ENCODE results near the gene CELSR1. TPM values are rescaled to one million over a fixed set of nuclear protein-coding genes. Genes with fewer than 3 reads are reported as not detected.

Gene CELSR1
- total and polyA plus RNA-seq, 8 donors = 24.6 to 59.8 (median 33.3) TPM

GRCh38 chr22:46388647-46389046 is 148.8 kb downstream of the CELSR1 start:
- peaks cover 0 to 7% of the 10 kb centered on the region in 2 donors for H3K36me3 ChIP-seq
- H3K9me3 ChIP-seq = no peaks in the 10 kb centered on the region
- no peaks in the 10 kb centered on the region for H3K27me3 ChIP-seq
- no peaks in the 10 kb centered on the region for H3K4me1 ChIP-seq
- TF ChIP-seq, protein P1, sequence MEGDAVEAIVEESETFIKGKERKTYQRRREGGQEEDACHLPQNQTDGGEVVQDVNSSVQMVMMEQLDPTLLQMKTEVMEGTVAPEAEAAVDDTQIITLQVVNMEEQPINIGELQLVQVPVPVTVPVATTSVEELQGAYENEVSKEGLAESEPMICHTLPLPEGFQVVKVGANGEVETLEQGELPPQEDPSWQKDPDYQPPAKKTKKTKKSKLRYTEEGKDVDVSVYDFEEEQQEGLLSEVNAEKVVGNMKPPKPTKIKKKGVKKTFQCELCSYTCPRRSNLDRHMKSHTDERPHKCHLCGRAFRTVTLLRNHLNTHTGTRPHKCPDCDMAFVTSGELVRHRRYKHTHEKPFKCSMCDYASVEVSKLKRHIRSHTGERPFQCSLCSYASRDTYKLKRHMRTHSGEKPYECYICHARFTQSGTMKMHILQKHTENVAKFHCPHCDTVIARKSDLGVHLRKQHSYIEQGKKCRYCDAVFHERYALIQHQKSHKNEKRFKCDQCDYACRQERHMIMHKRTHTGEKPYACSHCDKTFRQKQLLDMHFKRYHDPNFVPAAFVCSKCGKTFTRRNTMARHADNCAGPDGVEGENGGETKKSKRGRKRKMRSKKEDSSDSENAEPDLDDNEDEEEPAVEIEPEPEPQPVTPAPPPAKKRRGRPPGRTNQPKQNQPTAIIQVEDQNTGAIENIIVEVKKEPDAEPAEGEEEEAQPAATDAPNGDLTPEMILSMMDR (IDR thresholded peaks at IDR 0.05) = no peak
- no peak overlapping the region for H3K4me3 ChIP-seq
- ATAC-seq = no peak
- DNase-seq = peak in 1 of 4 donors; percentile 38
- intact Hi-C loops (cut with DNase I) = no loop called here
- no peak overlapping the region for H3K27ac ChIP-seq

DNA sequence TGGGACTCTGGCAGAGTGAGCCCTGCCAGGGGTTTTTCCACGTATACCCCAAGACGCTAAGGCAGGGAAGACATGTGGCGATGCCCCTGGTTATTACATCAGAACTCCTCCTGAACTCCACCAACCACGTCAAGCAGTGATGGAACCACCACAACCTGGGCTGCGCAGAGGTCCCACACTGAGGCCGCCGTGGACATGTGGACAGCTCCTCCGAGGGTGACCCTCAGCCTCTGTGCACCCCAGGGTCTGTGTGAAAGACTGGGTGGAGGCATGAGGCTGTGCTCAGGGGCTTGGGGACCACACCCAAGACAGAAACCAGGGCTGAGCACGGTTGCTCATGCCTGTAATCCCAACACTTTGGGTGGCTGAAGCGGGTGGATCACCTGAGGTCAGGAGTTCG is 149.7 kb downstream of the CELSR1 start:
- Histone ChIP-seq H3K27ac (no peak overlapping the region), H3K4me3 (no peak overlapping the region), H3K27me3 (no peaks in the 10 kb centered on the region), H3K4me1 (no peaks in the 10 kb centered on the region), H3K9me3 (no peaks in the 10 kb centered on the region), H3K36me3 (peaks cover 0 to 7% of the 10 kb centered on the region in 2 donors)
- TF ChIP-seq, protein P1 (IDR thresholded peaks at IDR 0.05) = no peak
- DNase-seq = peak in 1 of 4 donors; percentile 51
- intact Hi-C loops (cut with DNase I) = no loop called here
- no peak for ATAC-seq

DNA sequence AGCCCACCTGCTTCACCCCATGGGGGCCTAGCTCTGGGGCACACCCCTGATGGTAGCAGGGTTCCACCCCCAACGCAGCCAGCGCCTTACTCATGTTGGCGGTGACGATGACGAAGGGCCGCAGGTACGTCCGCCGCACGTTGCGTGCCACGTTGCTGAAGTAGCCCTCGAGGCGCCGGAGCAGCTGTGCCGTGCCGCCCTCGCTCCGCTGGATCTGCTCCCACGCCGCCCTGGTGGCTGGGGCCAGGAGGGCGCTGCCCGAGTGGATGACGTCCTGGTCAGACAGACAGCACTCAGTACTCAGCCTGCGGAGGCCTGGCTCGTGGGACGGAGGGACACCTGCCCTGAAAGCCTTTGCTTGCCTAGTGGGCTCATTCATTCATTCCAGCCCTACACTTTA is 151.1 kb downstream of the CELSR1 start:
- DNase-seq (peak in 1 of 4 donors; percentile 80), ATAC-seq (no peak)
- Histone ChIP-seq H3K27ac (no peak overlapping the region), H3K4me1 (no peaks in the 10 kb centered on the region), H3K36me3 (peaks cover 0 to 7% of the 10 kb centered on the region in 2 donors), H3K4me3 (no peak overlapping the region), H3K27me3 (no peaks in the 10 kb centered on the region), H3K9me3 (no peaks in the 10 kb centered on the region)
- intact Hi-C loops (cut with DNase I) = no loop called here
- TF ChIP-seq, protein P1 (IDR thresholded peaks at IDR 0.05) = no peak

DNA sequence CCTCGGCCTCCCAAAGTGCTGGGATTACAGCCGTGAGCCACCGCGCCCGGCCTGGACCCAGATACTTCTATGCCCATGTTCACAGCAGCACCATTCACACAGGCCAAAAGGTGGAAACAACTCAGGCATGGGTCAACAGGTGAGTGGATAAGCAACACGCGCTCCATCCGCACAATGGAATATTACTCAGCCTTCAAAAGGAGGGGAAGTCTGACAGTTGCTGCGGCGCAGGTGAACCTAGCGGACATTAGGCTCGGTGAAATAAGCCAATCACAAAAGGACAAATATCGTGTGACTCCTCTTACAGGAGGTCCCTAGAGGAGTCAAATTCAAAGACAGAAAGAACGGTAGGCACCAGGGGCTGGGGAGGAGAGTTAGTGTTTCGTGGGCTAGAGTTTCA is 154.9 kb downstream of the CELSR1 start:
- Histone ChIP-seq H3K27me3 (no peaks in the 10 kb centered on the region), H3K27ac (no peak overlapping the region), H3K4me3 (no peak overlapping the region), H3K36me3 (no peaks in the 10 kb centered on the region), H3K9me3 (no peaks in the 10 kb centered on the region), H3K4me1 (peaks cover 0 to 4% of the 10 kb centered on the region in 2 donors)
- intact Hi-C loops (cut with DNase I) = no loop called here
- TF ChIP-seq, protein P1 (IDR thresholded peaks at IDR 0.05) = no peak
- DNase-seq (peak in 1 of 4 donors; percentile 18), ATAC-seq (no peak)

DNA sequence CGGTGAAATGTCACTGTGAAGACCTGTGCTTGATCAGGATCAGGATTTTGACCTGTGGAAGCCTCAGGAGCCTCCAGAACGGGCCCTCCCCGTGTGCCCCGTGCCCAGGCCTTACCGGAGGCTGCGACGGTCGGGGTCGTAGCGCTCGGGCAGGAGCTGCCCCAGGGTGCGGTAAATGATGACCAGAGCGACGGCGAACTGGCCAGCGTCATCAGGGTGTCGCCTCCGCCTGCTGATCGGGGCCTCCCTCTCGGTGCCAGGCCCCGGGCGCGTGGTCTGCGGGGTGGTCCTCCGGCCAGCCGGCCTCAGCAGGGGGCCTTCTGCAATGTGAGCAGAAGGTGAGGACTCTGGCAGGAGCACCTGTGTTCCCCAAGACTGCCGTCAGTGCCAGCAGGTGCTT is 155.7 kb downstream of the CELSR1 start:
- H3K27me3 ChIP-seq = no peaks in the 10 kb centered on the region
- intact Hi-C loops (cut with DNase I) = no loop called here
- H3K4me1 ChIP-seq = peaks cover 0 to 4% of the 10 kb centered on the region in 2 donors
- ATAC-seq (no peak), DNase-seq (peak in 1 of 4 donors; percentile 64)
- TF ChIP-seq, protein P1 (IDR thresholded peaks at IDR 0.05) = no peak
- no peak overlapping the region for H3K27ac ChIP-seq
- no peaks in the 10 kb centered on the region for H3K9me3 ChIP-seq
- no peaks in the 10 kb centered on the region for H3K36me3 ChIP-seq
- H3K4me3 ChIP-seq = no peak overlapping the region

Measured in left lung (tissue), 10 donors.